LNCaP clone FGC (cell line): ENCODE results near the gene TMCC3.
A peak's percentile ranks its signal among the peaks of the same experiment; 100 is the strongest.

ENCODE experiments used
- DNase-seq: peaks from one replicate; pipeline ENCODE4 v3.0.0-alpha.2; 2011; ENCODE audit warnings: low read depth
- H3K4me3 ChIP-seq: 2 replicates; pipeline ENCODE4 v1.5.1; 2011; ENCODE audit warnings: mild to moderate bottlenecking, low read depth, low read length, control low read depth
- TF ChIP-seq, protein P1 (sequence below): IDR thresholded peaks from 2 replicates; pipeline ENCODE4 v1.5.1; 2012; ENCODE audit warnings: mild to moderate bottlenecking; ENCODE audit not compliant: control insufficient read depth, insufficient read depth; ENCODE audit errors: extremely low read depth

The TMCC3 gene

DNA sequence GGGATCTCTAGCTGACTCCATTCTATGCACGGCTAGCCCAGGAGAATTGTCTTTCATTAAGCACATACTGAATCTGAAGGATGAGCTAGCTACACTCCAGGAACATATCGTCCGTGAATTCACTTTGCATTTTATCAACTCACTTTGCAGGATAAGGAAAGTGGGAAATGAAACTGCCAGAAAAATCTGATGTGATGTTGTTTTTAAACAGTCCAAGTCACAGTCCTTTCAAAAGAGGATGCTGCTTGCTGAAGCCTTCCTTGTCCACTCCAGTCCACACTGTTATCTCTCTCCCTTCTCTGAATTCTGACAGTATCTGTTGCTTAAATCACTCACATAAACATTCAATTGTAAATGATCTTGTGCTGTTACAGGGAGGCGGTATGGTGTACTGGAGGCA, 12.7 kb upstream of the TMCC3 start:
- no peak overlapping the region for H3K4me3 ChIP-seq
- DNase-seq, result no peak
- TF ChIP-seq, protein P1, sequence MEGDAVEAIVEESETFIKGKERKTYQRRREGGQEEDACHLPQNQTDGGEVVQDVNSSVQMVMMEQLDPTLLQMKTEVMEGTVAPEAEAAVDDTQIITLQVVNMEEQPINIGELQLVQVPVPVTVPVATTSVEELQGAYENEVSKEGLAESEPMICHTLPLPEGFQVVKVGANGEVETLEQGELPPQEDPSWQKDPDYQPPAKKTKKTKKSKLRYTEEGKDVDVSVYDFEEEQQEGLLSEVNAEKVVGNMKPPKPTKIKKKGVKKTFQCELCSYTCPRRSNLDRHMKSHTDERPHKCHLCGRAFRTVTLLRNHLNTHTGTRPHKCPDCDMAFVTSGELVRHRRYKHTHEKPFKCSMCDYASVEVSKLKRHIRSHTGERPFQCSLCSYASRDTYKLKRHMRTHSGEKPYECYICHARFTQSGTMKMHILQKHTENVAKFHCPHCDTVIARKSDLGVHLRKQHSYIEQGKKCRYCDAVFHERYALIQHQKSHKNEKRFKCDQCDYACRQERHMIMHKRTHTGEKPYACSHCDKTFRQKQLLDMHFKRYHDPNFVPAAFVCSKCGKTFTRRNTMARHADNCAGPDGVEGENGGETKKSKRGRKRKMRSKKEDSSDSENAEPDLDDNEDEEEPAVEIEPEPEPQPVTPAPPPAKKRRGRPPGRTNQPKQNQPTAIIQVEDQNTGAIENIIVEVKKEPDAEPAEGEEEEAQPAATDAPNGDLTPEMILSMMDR, result no peak

DNA sequence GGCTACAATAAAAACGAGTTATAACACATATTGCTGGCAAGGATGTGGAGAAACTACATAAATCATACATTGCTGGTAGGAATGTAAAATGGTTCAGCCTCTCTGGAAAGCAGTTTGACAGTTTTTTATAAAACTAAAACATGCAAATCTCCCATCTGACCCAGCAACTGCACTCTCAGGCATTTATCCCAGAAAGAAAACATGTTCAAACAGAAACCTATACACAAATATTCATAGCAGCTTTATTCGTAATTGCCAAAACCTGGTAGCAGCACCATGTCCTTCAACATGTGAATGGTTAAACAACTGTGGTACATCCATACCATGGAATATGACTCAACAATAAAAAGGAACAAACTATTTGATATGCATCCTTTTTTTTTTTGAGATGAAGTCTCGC, 10.1 kb upstream of the TMCC3 start:
- no peak for DNase-seq
- H3K4me3 ChIP-seq, result no peak overlapping the region
- TF ChIP-seq, protein P1, result no peak

DNA sequence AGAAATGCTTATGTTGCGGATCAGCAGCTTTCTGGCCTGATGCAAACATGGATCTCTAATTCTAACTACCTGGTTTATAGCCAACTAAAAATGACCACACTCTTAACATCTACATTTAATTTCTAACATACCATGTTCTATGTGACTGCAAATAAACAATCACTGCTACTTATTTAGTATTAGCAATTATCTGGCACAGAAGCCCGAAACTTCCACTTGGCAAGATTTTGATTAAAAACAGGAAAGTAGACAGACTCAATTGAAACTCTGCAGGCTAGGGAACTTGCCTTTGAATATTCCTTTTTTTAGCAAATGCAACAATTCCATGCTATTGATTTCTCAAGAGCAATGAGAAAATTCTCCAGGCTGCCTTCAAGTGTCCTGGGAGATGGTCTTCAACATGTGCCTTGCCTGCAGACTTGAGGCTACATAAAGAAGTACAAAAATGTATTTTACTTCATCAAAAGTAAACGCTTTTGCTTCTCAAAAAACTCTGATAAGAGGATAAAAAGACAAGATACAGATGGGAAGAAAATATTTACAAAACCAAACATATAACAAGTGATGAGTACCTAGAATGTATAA, 9.1 kb upstream of the TMCC3 start:
- DNase-seq, result no peak
- no peak overlapping the region for H3K4me3 ChIP-seq
- TF ChIP-seq, protein P1, result no peak

DNA sequence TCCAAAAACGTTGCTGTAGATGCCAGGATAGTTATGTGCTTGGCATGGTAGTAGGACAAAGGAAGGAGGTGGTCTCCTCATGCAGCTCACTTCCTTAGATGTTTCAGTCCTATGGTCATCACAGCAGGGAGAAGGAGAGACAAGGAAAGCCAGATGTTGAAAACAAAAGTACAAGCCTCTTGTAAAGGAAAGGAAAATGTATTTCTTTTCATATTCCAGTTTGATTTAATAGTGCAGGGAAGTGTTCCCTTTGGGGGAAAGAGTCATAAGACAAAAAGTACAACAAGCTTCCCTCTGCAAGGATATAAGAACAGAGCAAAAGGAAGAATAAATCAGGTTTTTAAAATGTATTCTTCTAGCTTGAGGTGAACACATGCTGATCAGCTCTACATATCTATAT, 8.6 kb upstream of the TMCC3 start:
- DNase-seq, result no peak
- TF ChIP-seq, protein P1, result no peak
- no peak overlapping the region for H3K4me3 ChIP-seq

- H3K4me3 ChIP-seq, result no peak overlapping the region
- DNase-seq, result no peak
- TF ChIP-seq, protein P1, result no peak
Measured at GRCh38 chr12:94656556-94656955, 6.2 kb upstream of the TMCC3 start.

GRCh38 chr12:94649349-94650142, 811 bp downstream of the TMCC3 start:
- TF ChIP-seq, protein P1, result peak; percentile 31; the same call in 1 of the 2 replicates
- DNase-seq, result no peak
- peak overlapping the region; percentile 35 for H3K4me3 ChIP-seq
